MG63 (cell line): ENCODE measurements around the gene ZMAT1. TPM values are rescaled to one million over a fixed set of nuclear protein-coding genes. Genes with fewer than 3 reads are reported as not detected.

ENCODE experiments used
- total RNA-seq: library from RNA; depleted of rRNA; stranded (reverse); fragments of >200 nt; shearing (Covaris generic); gene quantifications from 2 replicates; pipeline ENCODE4 v1.2.3, GENCODE V29; 2014; ENCODE audit warnings: low replicate concordance; rRNA removed

Gene ZMAT1
- total RNA-seq, 1 experiment from 2014 or later = not detected

Other genes with a start within 250 kb of the ZMAT1 start
- gene TCEAL2, start 193.7 kb upstream of the ZMAT1 start, total RNA-seq = not detected in 2 replicates
- not detected in 2 replicates for gene TCEAL6, start 210.5 kb upstream of the ZMAT1 start, total RNA-seq
- not detected in 2 replicates for gene BEX5, start 223.9 kb upstream of the ZMAT1 start, total RNA-seq